ENCODE data around the gene CLDN14. TPM values are rescaled to one million over a fixed set of nuclear protein-coding genes. Genes with fewer than 3 reads are reported as not detected.

The CLDN14 gene
- total RNA-seq, 2 experiments from 2014 or later, result not detected

DNA sequence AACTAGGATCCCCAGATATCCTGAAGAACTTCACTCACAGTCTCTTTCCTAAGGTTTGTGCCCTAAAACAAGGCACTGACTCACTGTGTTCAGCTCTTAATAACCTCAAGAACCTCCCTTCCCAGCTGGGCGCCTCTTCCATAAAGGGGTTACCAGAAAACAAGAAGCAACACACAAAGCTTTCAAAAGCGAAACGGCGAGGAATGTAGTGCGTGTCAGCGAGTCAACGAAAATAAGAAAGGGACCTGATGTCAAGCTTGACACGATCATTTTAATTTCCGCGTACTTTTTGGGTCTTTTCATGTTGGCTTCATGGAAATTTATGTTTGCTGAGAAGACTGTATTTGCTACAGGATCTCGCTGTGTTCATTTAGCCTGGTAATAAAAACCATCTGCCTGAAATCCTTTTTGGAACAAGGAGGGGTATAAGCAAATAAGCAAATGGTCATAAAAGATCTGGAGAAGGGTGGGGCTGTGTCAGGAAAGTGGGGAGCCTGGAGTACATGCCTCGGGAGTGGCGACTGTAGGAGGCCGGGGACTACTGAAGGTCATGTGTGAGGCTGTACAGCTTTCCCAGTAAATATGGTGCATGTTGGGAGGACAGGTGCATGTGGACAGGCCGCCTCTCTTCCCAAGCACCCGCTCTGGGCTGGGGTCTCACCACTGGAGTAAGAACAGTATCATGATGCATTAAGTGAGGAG is 11.4 kb upstream of the CLDN14 start:
- H3K9me3 Mint-ChIP-seq, result peaks cover under 1% of the 10 kb centered on the region
- H3K27ac Mint-ChIP-seq, result no peak overlapping the region
- intact Hi-C loops (cut with micrococcal nuclease), result no loop called here
- ChIA-PET POLR2A (no interaction called here), CTCF (no interaction called here)
- H3K4me3 Mint-ChIP-seq, result no peak overlapping the region
- no peak for DNase-seq
- peaks cover 12% of the 10 kb centered on the region for H3K27me3 Mint-ChIP-seq
- H3K36me3 Mint-ChIP-seq, result no peaks in the 10 kb centered on the region
- H3K4me1 Mint-ChIP-seq (ENCODE audit: low read depth), result no peaks in the 10 kb centered on the region

DNA sequence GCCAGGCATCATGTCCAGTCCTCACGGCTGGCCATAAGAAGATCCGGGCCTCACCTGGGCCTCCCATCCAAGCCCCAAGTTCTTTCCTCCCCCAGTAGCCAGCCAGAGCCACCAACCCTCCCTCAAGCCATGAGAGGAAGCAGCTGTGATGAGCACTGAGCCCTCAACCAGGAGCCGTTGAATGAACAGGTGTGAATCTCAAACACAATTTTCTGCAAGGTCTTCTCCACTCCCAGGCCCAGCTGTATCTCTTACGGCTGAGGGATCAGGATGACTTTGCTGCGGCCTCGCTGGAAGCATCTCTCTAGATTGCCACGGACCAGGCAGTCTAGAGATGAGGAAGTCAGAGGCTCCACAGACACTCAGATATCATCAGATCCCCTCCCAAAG is 9.8 kb upstream of the CLDN14 start:
- Mint-ChIP-seq H3K9me3 (no peaks in the 10 kb centered on the region), H3K27me3 (peaks cover 12% of the 10 kb centered on the region), H3K36me3 (no peaks in the 10 kb centered on the region), H3K4me3 (no peak overlapping the region), H3K27ac (no peak overlapping the region), H3K4me1 (ENCODE audit: low read depth) (no peaks in the 10 kb centered on the region)
- ChIA-PET POLR2A (no interaction called here), CTCF (interaction anchor here (1.1 kb wide), 1 partner anchor 14 kb away, joined by 4 read pairs; no protein-coding TSS in a partner anchor)
- intact Hi-C loops (cut with micrococcal nuclease), result no loop called here
- no peak for DNase-seq

DNA sequence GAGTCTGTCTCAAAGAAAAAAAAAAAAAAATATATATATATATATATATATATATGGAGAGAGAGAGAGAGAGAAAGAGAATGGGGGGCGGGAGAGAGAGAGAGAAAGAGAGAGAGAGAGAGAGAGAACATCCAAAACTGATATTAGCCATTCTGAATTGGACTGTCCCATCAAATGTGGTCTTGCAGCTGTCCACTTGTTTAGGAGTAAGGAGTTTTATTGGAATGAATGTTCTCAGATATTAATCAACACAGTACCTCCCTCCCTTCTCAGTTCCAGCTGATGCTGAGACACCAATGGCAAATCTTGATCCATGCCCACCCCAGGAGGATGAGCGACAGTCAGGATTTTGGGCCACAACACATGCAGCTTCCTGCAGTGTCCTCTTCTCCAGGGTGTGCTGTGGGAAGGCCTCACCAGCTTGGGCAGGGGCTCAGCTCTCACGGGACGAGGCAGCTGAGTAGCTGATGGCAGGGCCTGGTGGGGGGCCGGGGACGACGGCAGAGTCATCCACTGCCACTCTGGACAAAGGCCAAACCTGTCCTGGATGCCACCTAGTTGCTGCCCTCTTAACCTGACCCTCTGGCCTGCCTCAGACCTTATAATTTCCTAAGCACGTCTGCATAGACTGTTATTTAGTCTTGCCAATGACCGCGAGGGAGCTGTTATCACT is 9.3 kb upstream of the CLDN14 start:
- Mint-ChIP-seq H3K9me3 (no peaks in the 10 kb centered on the region), H3K27ac (no peak overlapping the region), H3K4me3 (no peak overlapping the region), H3K27me3 (peaks cover 12% of the 10 kb centered on the region), H3K4me1 (ENCODE audit: low read depth) (no peaks in the 10 kb centered on the region), H3K36me3 (no peaks in the 10 kb centered on the region)
- intact Hi-C loops (cut with micrococcal nuclease), result no loop called here
- DNase-seq, result no peak
- CTCF ChIA-PET, result interaction anchor here (1.1 kb wide), 1 partner anchor 14 kb away, joined by 4 read pairs; no protein-coding TSS in a partner anchor
- POLR2A ChIA-PET, result no interaction called here

DNA sequence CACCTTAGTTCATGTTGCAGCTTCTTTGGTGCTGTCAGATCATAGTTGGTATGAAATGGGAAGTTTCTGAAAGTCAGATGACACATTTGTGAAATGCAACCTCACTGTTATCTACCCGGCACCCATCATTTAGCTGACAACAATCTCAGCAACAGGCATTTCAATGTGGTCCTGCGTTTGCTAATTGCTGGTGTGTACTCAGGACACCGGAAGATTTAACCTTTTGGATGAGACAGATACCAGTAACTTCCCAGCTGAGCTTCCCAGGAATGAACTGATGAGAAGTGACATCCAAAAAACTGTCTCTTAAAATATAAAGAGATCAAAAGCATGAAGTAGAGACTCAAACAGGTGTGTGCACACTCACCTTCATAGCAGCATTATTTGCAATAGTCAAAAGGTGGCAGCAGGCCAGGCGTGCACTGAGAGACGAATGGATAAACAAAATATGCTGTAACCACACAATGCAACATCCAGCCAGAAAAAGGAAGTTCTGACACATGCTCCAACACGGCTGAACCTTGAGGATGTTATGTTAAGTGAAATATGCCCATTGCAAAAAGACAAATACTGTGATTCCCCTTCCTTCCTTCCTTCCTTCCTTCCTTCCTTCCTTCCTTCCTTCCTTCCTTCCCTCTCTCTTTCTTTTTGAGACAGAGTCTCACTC is 7.9 kb upstream of the CLDN14 start:
- no peaks in the 10 kb centered on the region for H3K36me3 Mint-ChIP-seq
- no peak overlapping the region for H3K4me3 Mint-ChIP-seq
- peaks cover 12% of the 10 kb centered on the region for H3K27me3 Mint-ChIP-seq
- intact Hi-C loops (cut with micrococcal nuclease), result no loop called here
- no peaks in the 10 kb centered on the region for H3K4me1 Mint-ChIP-seq (ENCODE audit: low read depth)
- H3K9me3 Mint-ChIP-seq, result no peaks in the 10 kb centered on the region
- POLR2A ChIA-PET, result no interaction called here
- no peak overlapping the region for H3K27ac Mint-ChIP-seq
- DNase-seq, result no peak
- CTCF ChIA-PET, result no interaction called here

DNA sequence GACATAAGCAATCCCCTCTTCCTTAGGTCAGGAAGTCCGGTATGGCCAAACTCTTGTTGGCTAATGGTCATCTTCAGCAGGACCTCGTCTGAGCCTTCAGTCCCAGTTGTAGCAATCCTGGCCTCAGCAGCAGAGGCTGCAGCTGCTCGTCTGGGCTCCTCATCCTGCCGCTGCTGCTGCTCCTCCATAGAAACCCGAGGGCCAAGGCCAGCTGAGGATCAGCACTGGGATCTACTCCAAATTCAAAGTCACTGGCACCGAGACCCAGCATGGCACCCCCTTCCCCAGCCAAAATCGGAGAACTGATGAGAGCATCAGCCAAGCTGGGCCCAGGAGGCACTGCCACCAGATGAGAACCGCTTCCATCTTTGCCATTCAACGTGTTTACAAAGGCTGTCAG is 6.3 kb upstream of the CLDN14 start:
- no peak for DNase-seq
- CTCF ChIA-PET, result no interaction called here
- Mint-ChIP-seq H3K4me1 (ENCODE audit: low read depth) (no peaks in the 10 kb centered on the region), H3K27ac (no peak overlapping the region), H3K36me3 (no peaks in the 10 kb centered on the region), H3K27me3 (peaks cover 7% of the 10 kb centered on the region), H3K9me3 (no peaks in the 10 kb centered on the region), H3K4me3 (no peak overlapping the region)
- POLR2A ChIA-PET, result no interaction called here
- intact Hi-C loops (cut with micrococcal nuclease), result no loop called here

DNA sequence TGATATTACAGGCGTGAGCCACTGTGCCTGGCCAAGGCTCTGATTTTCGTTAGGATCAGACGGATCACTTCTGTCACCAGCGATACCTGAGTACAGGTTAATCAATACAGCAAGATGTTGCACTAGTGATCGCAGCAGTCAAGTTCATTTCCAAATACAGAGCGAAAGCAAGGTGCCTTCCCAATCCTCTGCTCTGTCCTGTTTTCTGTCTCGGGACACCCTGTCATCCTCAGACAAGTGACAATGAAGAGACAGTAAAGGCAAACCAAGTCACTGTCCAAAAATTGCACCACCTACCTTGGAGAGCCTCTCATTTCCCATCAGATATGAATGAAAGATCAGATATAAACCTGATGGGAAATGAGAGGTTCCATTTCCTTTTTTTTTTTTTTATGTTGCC is 5.6 kb upstream of the CLDN14 start:
- DNase-seq, result no peak
- POLR2A ChIA-PET, result no interaction called here
- peaks cover 4% of the 10 kb centered on the region for H3K27me3 Mint-ChIP-seq
- H3K36me3 Mint-ChIP-seq, result no peaks in the 10 kb centered on the region
- CTCF ChIA-PET, result interaction anchor here (1.2 kb wide), 1 partner anchor 18 kb away, joined by 3 read pairs; no protein-coding TSS in a partner anchor
- no peaks in the 10 kb centered on the region for H3K4me1 Mint-ChIP-seq (ENCODE audit: low read depth)
- H3K4me3 Mint-ChIP-seq, result no peak overlapping the region
- H3K27ac Mint-ChIP-seq, result no peak overlapping the region
- H3K9me3 Mint-ChIP-seq, result no peaks in the 10 kb centered on the region
- intact Hi-C loops (cut with micrococcal nuclease), result no loop called here

DNA sequence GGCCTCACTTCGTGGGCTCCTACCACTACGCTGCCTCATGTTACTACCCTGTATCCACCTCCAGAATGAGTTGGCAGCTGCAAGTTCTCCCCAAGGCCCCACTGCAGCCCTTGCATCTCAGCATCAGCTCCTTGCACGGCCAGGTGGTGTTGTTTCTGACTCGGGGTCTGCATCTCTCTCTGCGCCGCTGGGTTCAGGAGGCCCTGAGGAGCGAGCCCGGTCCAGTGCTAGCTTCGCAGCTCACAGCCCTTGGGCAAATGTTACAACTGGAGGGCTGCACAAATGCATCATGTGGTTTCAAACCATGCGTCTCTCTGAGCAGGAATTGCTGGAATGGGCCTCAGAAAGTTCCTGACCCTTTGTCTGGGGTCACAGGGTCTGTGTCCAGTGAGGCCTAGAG is 3.2 kb upstream of the CLDN14 start:
- ChIA-PET POLR2A (no interaction called here), CTCF (no interaction called here)
- no peaks in the 10 kb centered on the region for H3K9me3 Mint-ChIP-seq
- no peaks in the 10 kb centered on the region for H3K36me3 Mint-ChIP-seq
- H3K27ac Mint-ChIP-seq, result no peak overlapping the region
- DNase-seq, result no peak
- no peak overlapping the region for H3K4me3 Mint-ChIP-seq
- peaks cover 10% of the 10 kb centered on the region for H3K27me3 Mint-ChIP-seq
- intact Hi-C loops (cut with micrococcal nuclease), result no loop called here
- H3K4me1 Mint-ChIP-seq (ENCODE audit: low read depth), result peaks cover 6% of the 10 kb centered on the region

DNA sequence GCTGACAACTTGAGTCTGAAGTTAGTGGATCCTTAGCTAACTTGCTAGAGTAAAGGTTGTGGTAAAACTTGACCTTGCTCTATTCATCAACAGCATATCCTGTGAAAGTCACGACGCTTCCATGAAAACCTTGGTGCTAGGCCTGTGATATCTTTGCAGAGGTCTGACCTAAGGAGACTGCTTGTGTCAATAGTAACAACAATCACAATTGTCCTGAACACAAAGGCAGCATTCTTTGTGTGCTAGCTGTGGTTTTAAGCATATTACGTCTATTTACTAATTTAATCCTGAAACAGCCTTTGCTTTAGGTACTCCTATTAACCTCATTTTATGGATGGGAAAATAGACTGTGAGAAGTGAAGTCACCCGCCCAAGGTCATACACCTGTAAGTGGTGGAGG is 2.8 kb upstream of the CLDN14 start:
- intact Hi-C loops (cut with micrococcal nuclease), result no loop called here
- peaks cover 6% of the 10 kb centered on the region for H3K4me1 Mint-ChIP-seq (ENCODE audit: low read depth)
- H3K9me3 Mint-ChIP-seq, result no peaks in the 10 kb centered on the region
- H3K27ac Mint-ChIP-seq, result no peak overlapping the region
- no peaks in the 10 kb centered on the region for H3K36me3 Mint-ChIP-seq
- no peak for DNase-seq
- peaks cover 10% of the 10 kb centered on the region for H3K27me3 Mint-ChIP-seq
- H3K4me3 Mint-ChIP-seq, result no peak overlapping the region
- ChIA-PET CTCF (no interaction called here), POLR2A (no interaction called here)

DNA sequence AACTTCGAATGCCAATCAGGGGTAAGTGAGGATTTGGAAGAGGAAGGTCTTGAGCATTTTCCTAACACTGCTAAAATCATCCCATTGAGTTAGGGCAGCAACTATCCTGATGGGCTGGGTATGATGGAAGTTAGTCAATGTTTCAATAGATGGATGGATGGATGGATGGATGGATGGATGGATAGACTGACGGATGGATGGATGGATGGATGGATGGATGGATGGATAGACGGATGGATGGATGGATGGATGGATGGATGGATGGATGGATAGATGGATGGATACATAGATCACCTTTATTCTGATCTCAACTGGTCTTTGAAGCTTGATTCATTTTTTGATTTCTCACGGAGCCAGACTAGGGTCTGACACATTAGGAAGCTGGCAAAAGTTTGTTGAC is 2.3 kb upstream of the CLDN14 start:
- intact Hi-C loops (cut with micrococcal nuclease), result no loop called here
- POLR2A ChIA-PET, result no interaction called here
- CTCF ChIA-PET, result no interaction called here
- Mint-ChIP-seq H3K27me3 (peaks cover 10% of the 10 kb centered on the region), H3K4me3 (no peak overlapping the region), H3K27ac (no peak overlapping the region), H3K9me3 (no peaks in the 10 kb centered on the region), H3K36me3 (no peaks in the 10 kb centered on the region), H3K4me1 (ENCODE audit: low read depth) (peaks cover 6% of the 10 kb centered on the region)
- no peak for DNase-seq

DNA sequence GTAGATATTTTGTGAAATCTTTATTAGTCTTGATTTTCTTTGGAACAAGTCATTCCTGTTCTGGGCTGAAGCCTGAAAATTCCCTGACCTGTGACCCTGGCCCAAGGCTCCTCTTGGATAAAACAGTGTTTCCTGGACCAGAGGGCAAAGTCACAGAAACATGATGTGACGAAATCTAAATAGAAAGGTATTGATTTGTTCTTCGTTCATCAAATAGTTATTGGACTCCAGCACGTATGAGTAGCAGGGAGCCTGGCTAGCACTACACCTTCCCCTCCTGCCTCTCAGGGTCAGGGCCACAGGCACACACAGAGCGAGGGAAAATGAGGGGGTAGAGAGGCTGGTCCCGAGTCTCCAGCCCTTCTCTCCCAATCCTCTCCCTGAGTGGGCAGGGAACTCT is 1.7 kb upstream of the CLDN14 start:
- Mint-ChIP-seq H3K4me3 (no peak overlapping the region), H3K4me1 (ENCODE audit: low read depth) (peaks cover 6% of the 10 kb centered on the region), H3K9me3 (no peaks in the 10 kb centered on the region), H3K36me3 (no peaks in the 10 kb centered on the region), H3K27me3 (peaks cover 9% of the 10 kb centered on the region), H3K27ac (no peak overlapping the region)
- intact Hi-C loops (cut with micrococcal nuclease), result no loop called here
- CTCF ChIA-PET, result no interaction called here
- POLR2A ChIA-PET, result no interaction called here
- DNase-seq, result no peak

DNA sequence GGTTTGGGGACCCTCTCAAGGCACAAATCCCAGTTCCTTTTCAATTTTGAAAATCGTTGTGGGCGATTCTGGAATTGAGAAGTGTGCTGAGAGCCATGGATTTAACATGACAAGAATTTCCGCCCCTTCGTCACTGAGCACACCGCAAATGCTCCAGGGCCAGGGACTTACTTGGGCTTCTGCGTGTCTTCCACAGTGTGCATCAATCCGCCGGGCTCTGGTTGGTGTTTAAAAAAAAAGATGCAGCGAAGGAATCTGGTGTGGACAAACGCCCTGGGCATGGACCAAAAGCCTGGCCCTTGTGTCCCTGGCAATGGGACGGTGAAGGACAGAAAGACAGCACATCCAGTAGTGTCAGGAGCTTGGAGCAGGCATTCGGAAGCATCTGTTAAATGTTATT is 696 bp upstream of the CLDN14 start:
- H3K27ac Mint-ChIP-seq, result no peak overlapping the region
- no peak for DNase-seq
- intact Hi-C loops (cut with micrococcal nuclease), result no loop called here
- ChIA-PET CTCF (no interaction called here), POLR2A (no interaction called here)
- H3K36me3 Mint-ChIP-seq, result no peaks in the 10 kb centered on the region
- H3K4me1 Mint-ChIP-seq (ENCODE audit: low read depth), result peaks cover 6% of the 10 kb centered on the region
- no peaks in the 10 kb centered on the region for H3K9me3 Mint-ChIP-seq
- no peak overlapping the region for H3K4me3 Mint-ChIP-seq
- H3K27me3 Mint-ChIP-seq, result peaks cover 7% of the 10 kb centered on the region

DNA sequence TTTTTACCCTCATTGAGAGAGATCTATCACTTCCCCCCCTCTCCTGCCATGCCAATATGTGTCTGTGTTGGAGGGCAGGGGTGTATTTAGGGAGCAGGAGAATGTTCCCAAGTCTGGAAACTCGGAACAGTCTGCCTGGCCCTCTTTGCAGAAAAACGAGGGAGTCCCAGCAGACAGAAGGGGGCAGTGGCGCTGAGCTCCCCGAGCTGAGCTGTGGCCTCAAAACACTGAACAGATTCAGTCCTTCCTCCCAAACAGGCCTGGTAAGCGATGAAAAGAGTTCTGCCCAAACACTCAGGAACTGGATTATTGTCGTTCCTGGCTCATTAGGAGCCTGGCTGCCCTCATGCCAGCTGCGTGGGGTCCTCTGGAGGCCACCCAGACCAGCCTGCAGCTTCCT is 981 bp downstream of the CLDN14 start:
- ChIA-PET POLR2A (no interaction called here), CTCF (no interaction called here)
- H3K36me3 Mint-ChIP-seq, result no peaks in the 10 kb centered on the region
- H3K27me3 Mint-ChIP-seq, result peaks cover 10% of the 10 kb centered on the region
- no peaks in the 10 kb centered on the region for H3K9me3 Mint-ChIP-seq
- H3K27ac Mint-ChIP-seq, result no peak overlapping the region
- peaks cover 6% of the 10 kb centered on the region for H3K4me1 Mint-ChIP-seq (ENCODE audit: low read depth)
- H3K4me3 Mint-ChIP-seq, result no peak overlapping the region
- intact Hi-C loops (cut with micrococcal nuclease), result loop anchor here (1.0 to 5.0 kb wide), 2 partner anchors 49 to 57 kb away; no protein-coding TSS in a partner anchor
- DNase-seq, result no peak
